Activated effector memory CD4-positive, alpha-beta T cell treated with Interleukin-2 at 50 U/mL for 16 hours (primary cell): ENCODE measurements around the gene CT47A1.
"Not testable (repeated sequence)": the region's sequence is repeated elsewhere in the genome, so short reads cannot be mapped to it uniquely, and the experiment has no call there.

Experiments used
- DNase-seq: peaks from one replicate; pipeline ENCODE4 v3.0.0-alpha.2; 2020

Gene CT47A1

GRCh38 chrX:120985660-120986059 is at the start of gene CT47A1:
Gene CT47A1 (minus strand): TSS chrX:120985760. CDS start chrX:120985529, 231 bp downstream.
- not testable (repeated sequence) for DNase-seq

GRCh38 chrX:121032531-121032930 is 47.0 kb upstream of the CT47A1 start:
- DNase-seq, result no peak

GRCh38 chrX:121030083-121030482 is 44.5 kb upstream of the CT47A1 start:
- no peak for DNase-seq

GRCh38 chrX:121028419-121028818 is 42.9 kb upstream of the CT47A1 start:
- no peak for DNase-seq

- no peak for DNase-seq
Measured at GRCh38 chrX:121014826-121015225, 29.3 kb upstream of the CT47A1 start.

GRCh38 chrX:121013897-121014455 is 28.4 kb upstream of the CT47A1 start:
- DNase-seq, result no peak

- DNase-seq, result no peak
Measured at GRCh38 chrX:121011254-121011653, 25.7 kb upstream of the CT47A1 start.

- DNase-seq, result no peak
Measured at GRCh38 chrX:121010218-121010617, 24.7 kb upstream of the CT47A1 start.

- no peak for DNase-seq
Measured at GRCh38 chrX:121009764-121010163, 24.2 kb upstream of the CT47A1 start.

GRCh38 chrX:121008920-121009319 is 23.4 kb upstream of the CT47A1 start:
- DNase-seq, result no peak

- DNase-seq, result no peak
Measured at GRCh38 chrX:121000589-121000988, 15.0 kb upstream of the CT47A1 start.

- DNase-seq, result no peak
Measured at GRCh38 chrX:120999413-120999812, 13.9 kb upstream of the CT47A1 start.

- DNase-seq, result not testable (repeated sequence)
Measured at GRCh38 chrX:120956500-120956899, 29.1 kb downstream of the CT47A1 start, which contains the start of gene CT47A7. Gene CT47A7 (minus strand): TSS chrX:120956600. CDS start chrX:120956345, 255 bp downstream.
